ENCODE data around the gene PON2. TPM values are rescaled to one million over a fixed set of nuclear protein-coding genes. Genes with fewer than 3 reads are reported as not detected.

Gene PON2
- total and polyA plus RNA-seq, 2 of the 13 experiments (the other 11 are each of a cell fraction or from before 2014, with no cell fraction given): 202 to 217 TPM

- TF ChIP-seq, protein P1, sequence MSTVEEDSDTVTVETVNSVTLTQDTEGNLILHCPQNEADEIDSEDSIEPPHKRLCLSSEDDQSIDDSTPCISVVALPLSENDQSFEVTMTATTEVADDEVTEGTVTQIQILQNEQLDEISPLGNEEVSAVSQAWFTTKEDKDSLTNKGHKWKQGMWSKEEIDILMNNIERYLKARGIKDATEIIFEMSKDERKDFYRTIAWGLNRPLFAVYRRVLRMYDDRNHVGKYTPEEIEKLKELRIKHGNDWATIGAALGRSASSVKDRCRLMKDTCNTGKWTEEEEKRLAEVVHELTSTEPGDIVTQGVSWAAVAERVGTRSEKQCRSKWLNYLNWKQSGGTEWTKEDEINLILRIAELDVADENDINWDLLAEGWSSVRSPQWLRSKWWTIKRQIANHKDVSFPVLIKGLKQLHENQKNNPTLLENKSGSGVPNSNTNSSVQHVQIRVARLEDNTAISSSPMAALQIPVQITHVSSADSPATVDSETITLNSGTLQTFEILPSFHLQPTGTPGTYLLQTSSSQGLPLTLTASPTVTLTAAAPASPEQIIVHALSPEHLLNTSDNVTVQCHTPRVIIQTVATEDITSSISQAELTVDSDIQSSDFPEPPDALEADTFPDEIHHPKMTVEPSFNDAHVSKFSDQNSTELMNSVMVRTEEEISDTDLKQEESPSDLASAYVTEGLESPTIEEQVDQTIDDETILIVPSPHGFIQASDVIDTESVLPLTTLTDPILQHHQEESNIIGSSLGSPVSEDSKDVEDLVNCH (CRISPR knock-in tag; IDR thresholded peaks at IDR 0.05): no peak
- TF ChIP-seq ZBTB20 (CRISPR knock-in tag; IDR thresholded peaks at IDR 0.05; ENCODE audit: borderline replicate concordance, low read depth): peak; percentile 47; the same call in 1 of the 2 replicates
- TF ChIP-seq, protein P2, sequence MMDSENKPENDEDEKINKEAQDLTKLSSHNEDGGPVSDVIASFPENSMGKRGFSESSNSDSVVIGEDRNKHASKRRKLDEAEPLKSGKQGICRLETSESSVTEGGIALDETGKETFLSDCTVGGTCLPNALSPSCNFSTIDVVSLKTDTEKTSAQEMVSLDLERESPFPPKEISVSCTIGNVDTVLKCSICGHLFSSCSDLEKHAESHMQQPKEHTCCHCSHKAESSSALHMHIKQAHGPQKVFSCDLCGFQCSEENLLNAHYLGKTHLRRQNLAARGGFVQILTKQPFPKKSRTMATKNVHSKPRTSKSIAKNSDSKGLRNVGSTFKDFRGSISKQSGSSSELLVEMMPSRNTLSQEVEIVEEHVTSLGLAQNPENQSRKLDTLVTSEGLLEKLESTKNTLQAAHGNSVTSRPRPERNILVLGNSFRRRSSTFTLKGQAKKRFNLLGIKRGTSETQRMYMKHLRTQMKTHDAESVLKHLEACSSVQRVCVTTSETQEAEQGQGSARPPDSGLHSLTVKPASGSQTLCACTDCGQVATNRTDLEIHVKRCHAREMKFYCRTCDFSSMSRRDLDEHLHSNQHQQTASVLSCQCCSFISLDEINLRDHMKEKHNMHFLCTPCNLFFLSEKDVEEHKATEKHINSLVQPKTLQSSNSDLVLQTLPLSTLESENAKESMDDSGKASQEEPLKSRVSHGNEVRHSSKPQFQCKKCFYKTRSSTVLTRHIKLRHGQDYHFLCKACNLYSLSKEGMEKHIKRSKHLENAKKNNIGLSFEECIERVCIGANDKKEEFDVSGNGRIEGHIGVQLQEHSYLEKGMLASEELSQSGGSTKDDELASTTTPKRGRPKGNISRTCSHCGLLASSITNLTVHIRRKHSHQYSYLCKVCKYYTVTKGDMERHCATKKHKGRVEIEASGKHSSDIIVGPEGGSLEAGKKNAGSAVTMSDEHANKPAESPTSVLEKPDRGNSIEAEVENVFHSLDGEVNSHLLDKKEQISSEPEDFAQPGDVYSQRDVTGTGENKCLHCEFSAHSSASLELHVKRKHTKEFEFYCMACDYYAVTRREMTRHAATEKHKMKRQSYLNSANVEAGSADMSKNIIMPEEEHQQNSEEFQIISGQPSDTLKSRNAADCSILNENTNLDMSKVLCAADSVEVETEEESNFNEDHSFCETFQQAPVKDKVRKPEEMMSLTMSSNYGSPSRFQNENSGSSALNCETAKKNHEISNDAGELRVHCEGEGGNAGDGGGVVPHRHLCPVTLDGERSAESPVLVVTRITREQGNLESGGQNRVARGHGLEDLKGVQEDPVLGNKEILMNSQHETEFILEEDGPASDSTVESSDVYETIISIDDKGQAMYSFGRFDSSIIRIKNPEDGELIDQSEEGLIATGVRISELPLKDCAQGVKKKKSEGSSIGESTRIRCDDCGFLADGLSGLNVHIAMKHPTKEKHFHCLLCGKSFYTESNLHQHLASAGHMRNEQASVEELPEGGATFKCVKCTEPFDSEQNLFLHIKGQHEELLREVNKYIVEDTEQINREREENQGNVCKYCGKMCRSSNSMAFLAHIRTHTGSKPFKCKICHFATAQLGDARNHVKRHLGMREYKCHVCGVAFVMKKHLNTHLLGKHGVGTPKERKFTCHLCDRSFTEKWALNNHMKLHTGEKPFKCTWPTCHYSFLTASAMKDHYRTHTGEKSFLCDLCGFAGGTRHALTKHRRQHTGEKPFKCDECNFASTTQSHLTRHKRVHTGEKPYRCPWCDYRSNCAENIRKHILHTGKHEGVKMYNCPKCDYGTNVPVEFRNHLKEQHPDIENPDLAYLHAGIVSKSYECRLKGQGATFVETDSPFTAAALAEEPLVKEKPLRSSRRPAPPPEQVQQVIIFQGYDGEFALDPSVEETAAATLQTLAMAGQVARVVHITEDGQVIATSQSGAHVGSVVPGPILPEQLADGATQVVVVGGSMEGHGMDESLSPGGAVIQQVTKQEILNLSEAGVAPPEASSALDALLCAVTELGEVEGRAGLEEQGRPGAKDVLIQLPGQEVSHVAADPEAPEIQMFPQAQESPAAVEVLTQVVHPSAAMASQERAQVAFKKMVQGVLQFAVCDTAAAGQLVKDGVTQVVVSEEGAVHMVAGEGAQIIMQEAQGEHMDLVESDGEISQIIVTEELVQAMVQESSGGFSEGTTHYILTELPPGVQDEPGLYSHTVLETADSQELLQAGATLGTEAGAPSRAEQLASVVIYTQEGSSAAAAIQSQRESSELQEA (CRISPR knock-in tag; IDR thresholded peaks at IDR 0.05; ENCODE audit: not compliant biosample characterization): no peak
- 0 out of 2 replicates have a peak, but pooled peaks have one; percentile 36 for TF ChIP-seq ZNF441 (CRISPR knock-in tag; IDR thresholded peaks at IDR 0.05; ENCODE audit: borderline replicate concordance)
- TF ChIP-seq ZBTB3 (CRISPR knock-in tag; IDR thresholded peaks at IDR 0.05; ENCODE audit: borderline replicate concordance, low read depth): no peak
- TF ChIP-seq KAT8 (CRISPR knock-in tag; IDR thresholded peaks at IDR 0.05): peak; percentile 64; the same call in 1 of the 2 replicates
- peak; percentile 47; the same call in 1 of the 2 replicates for TF ChIP-seq HOXD1 (CRISPR knock-in tag; IDR thresholded peaks at IDR 0.05)
- no peak for TF ChIP-seq FOXM1 (CRISPR knock-in tag; IDR thresholded peaks at IDR 0.05)
- TF ChIP-seq SKIL (CRISPR knock-in tag; IDR thresholded peaks at IDR 0.05; ENCODE audit: borderline replicate concordance): peak; percentile 93
- peak; percentile 97 for TF ChIP-seq SKI (IDR thresholded peaks at IDR 0.05; ENCODE audit: partially characterized antibody)
- no peak for TF ChIP-seq ZNF768 (CRISPR knock-in tag; IDR thresholded peaks at IDR 0.05)
- TF ChIP-seq PITX1 (CRISPR knock-in tag; IDR thresholded peaks at IDR 0.05): peak; percentile 87
- no peak for TF ChIP-seq ZNF382 (CRISPR knock-in tag; IDR thresholded peaks at IDR 0.05; ENCODE audit: borderline replicate concordance)
Observed at GRCh38 chr7:95440394-95441038, 5.7 kb upstream of the PON2 start (continued).

Data from HepG2 (cell line).